SK-N-SH (cell line): ENCODE measurements around the gene THSD8.
"Not testable (repeated sequence)": the region's sequence is repeated elsewhere in the genome, so short reads cannot be mapped to it uniquely, and the experiment has no call there.

Source experiments
- CTCF ChIP-seq: fragments of 200-600 bp; sonication (generic); IDR thresholded peaks from 2 replicates; pipeline ENCODE4 v1.6.1; 2017; ENCODE audit warnings: antibody characterized with exemption, mild to moderate bottlenecking, moderate library complexity
- EP300 ChIP-seq, 2 experiments: IDR thresholded peaks; 2 replicates each; pipeline versions ENCODE4 v1.4.0 to v1.6.1; 2012; ENCODE audit warnings: borderline replicate concordance in 1 of 2, low read depth in 1 of 2, low read length in 1 of 2
- EZH2phosphoT487 ChIP-seq: fragments of 200-600 bp; sonication (generic); IDR thresholded peaks from 2 replicates; pipeline ENCODE4 v1.6.1; 2017; ENCODE audit warnings: low read depth, mixed run types, mild to moderate bottlenecking, antibody characterized with exemption, moderate library complexity, borderline replicate concordance
- FOSL2 ChIP-seq: IDR thresholded peaks from 2 replicates; pipeline ENCODE4 v1.4.0; 2012; ENCODE audit warnings: low read depth, mild to moderate bottlenecking, moderate library complexity, borderline replicate concordance
- POLR2AphosphoS5 ChIP-seq: IDR thresholded peaks from 2 replicates; pipeline ENCODE4 v1.6.1; 2012; ENCODE audit warnings: low read depth, low read length
- REST ChIP-seq: IDR thresholded peaks from 2 replicates; pipeline ENCODE4 v1.6.1; 2012; ENCODE audit warnings: mild to moderate bottlenecking, low read depth, low read length, moderate library complexity
- YY1 ChIP-seq: IDR thresholded peaks from 2 replicates; pipeline ENCODE4 v1.4.0; 2012; ENCODE audit warnings: low read depth, mild to moderate bottlenecking
- TF ChIP-seq, protein P1 (sequence below): IDR thresholded peaks from 2 replicates; pipeline ENCODE4 v1.4.0; 2012; ENCODE audit warnings: low read depth

GRCh38 chr19:12846613-12847012 is 44.7 kb downstream of the THSD8 start:
- TF ChIP-seq POLR2AphosphoS5; CTCF; EP300 (IDR thresholded peaks at IDR 0.05; ENCODE audit: borderline replicate concordance in 1 of 2, low read depth in 1 of 2, low read length in 1 of 2); EZH2phosphoT487; YY1; REST; FOSL2: not testable (repeated sequence)
- TF ChIP-seq, protein P1, sequence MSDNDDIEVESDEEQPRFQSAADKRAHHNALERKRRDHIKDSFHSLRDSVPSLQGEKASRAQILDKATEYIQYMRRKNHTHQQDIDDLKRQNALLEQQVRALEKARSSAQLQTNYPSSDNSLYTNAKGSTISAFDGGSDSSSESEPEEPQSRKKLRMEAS: not testable (repeated sequence)
